SK-N-SH (cell line): ENCODE results near the gene MEGF6. TPM values are rescaled to one million over a fixed set of nuclear protein-coding genes. Genes with fewer than 3 reads are reported as not detected.

ENCODE experiments used
- CTCF ChIA-PET: fragments of 300-600, 350-600 bp; formaldehyde crosslinking; extraction: SDS; loops from one replicate; lab custom pipeline; 2021; lab: Yijun Ruan, JAX
- POLR2A ChIA-PET: fragments of 350-600 bp; sonication (Branson Sonifier 250); formaldehyde crosslinking; extraction: SDS; loops from one replicate; lab custom pipeline; 2020; ENCODE audit warnings: antibody characterized with exemption, inconsistent platforms; lab: Yijun Ruan, JAX
- DNase-seq: peaks from one replicate; pipeline ENCODE4 v3.0.0; 2012
- H2AFZ ChIP-seq: fragments of 200-600 bp; sonication (generic); 2 replicates; pipeline ENCODE4 v1.8.1; 2016; ENCODE audit warnings: antibody characterized with exemption, mild to moderate bottlenecking, low read depth
- H3F3A ChIP-seq: fragments of 200-600 bp; sonication (generic); replicated peaks from 2 replicates; pipeline ENCODE3; 2016; ENCODE audit warnings: antibody characterized with exemption, mild to moderate bottlenecking; ENCODE audit not compliant: insufficient read depth
- H3K27ac ChIP-seq, 2 experiments: fragments of 200-500 bp in 1 of 2; fragments of 200-600 bp in 1 of 2; sonication (Bioruptor generic) in 1 of 2; sonication (generic), shearing (Covaris generic) in 1 of 2; 2 replicates each; pipeline versions ENCODE4 v1.5.1 to v1.6.1; 2014 to 2016; ENCODE audit warnings: low read depth in 2 of 2, inconsistent platforms in 1 of 2, low read length in 1 of 2, mild to moderate bottlenecking in 1 of 2, mixed read lengths in 1 of 2
- H3K27me3 ChIP-seq: fragments of 200-600 bp; sonication (generic), shearing (Covaris generic); 2 replicates; pipeline ENCODE4 v1.6.1; 2016; ENCODE audit warnings: mixed run types; ENCODE audit not compliant: insufficient read depth
- H3K36me3 ChIP-seq, 2 experiments: fragments of 200-500 bp in 1 of 2; fragments of 200-600 bp in 1 of 2; sonication (Bioruptor generic) in 1 of 2; sonication (generic) in 1 of 2; replicated peaks in 1 of 2; 2 replicates each; pipeline versions ENCODE3 to v1.5.1; 2014 to 2016; ENCODE audit warnings: low read length in 1 of 2, mild to moderate bottlenecking in 1 of 2; ENCODE audit not compliant: insufficient read depth in 2 of 2, control insufficient read depth in 1 of 2
- H3K4me1 ChIP-seq, 2 experiments: fragments of 200-500 bp in 1 of 2; fragments of 200-600 bp in 1 of 2; sonication (Bioruptor generic) in 1 of 2; sonication (generic), shearing (Covaris generic) in 1 of 2; 2 replicates each; pipeline versions ENCODE4 v1.5.1 to v1.6.1; 2014 to 2016; ENCODE audit warnings: low read depth in 1 of 2, low read length in 1 of 2, mixed run types in 1 of 2; ENCODE audit not compliant: insufficient read depth in 2 of 2, control insufficient read depth in 1 of 2
- H3K4me2 ChIP-seq: fragments of 200-600 bp; sonication (generic), shearing (Covaris generic); 2 replicates; pipeline ENCODE4 v1.6.1; 2017; ENCODE audit warnings: mixed run types
- H3K4me3 ChIP-seq, 2 experiments: fragments of 200-500 bp in 1 of 2; fragments of 200-600 bp in 1 of 2; sonication (Bioruptor generic) in 1 of 2; sonication (generic), shearing (Covaris generic) in 1 of 2; 2 replicates each; pipeline versions ENCODE4 v1.5.1 to v1.8.1; 2014 to 2016; ENCODE audit warnings: low read depth in 2 of 2, inconsistent platforms in 1 of 2, low read length in 1 of 2, mild to moderate bottlenecking in 1 of 2, mixed read lengths in 1 of 2, moderate library complexity in 1 of 2
- H3K79me2 ChIP-seq: fragments of 200-600 bp; sonication (generic); 2 replicates; pipeline ENCODE4 v1.8.1; 2017; ENCODE audit warnings: mild to moderate bottlenecking; ENCODE audit not compliant: insufficient read depth
- H3K9ac ChIP-seq: fragments of 200-600 bp; sonication (generic); 2 replicates; pipeline ENCODE4 v1.6.1; 2017; ENCODE audit warnings: mixed run types
- H3K9me2 ChIP-seq: fragments of 200-600 bp; sonication (generic); 2 replicates; pipeline ENCODE4 v1.6.1; 2017; ENCODE audit warnings: mixed run types
- H3K9me3 ChIP-seq: fragments of 200-600 bp; sonication (generic); 2 replicates; pipeline ENCODE4 v1.6.1; 2017; ENCODE audit warnings: mixed run types, mild to moderate bottlenecking, moderate library complexity
- H4K20me1 ChIP-seq: fragments of 200-600 bp; sonication (generic); 2 replicates; pipeline ENCODE4 v1.6.1; 2017; ENCODE audit warnings: mild to moderate bottlenecking, mixed run types; ENCODE audit not compliant: insufficient read depth
- CHD2 ChIP-seq: fragments of 150-350 bp; IDR thresholded peaks from 2 replicates; pipeline ENCODE4 v1.6.1; 2018; ENCODE audit warnings: low read length; ENCODE audit not compliant: partially characterized antibody
- CTCF ChIP-seq: fragments of 200-600 bp; sonication (generic); IDR thresholded peaks from 2 replicates; pipeline ENCODE4 v1.6.1; 2017; ENCODE audit warnings: antibody characterized with exemption, mild to moderate bottlenecking, moderate library complexity
- ELF1 ChIP-seq: IDR thresholded peaks from 2 replicates; pipeline ENCODE4 v1.4.0; 2012
- EZH2phosphoT487 ChIP-seq: fragments of 200-600 bp; sonication (generic); IDR thresholded peaks from 2 replicates; pipeline ENCODE4 v1.6.1; 2017; ENCODE audit warnings: low read depth, mixed run types, mild to moderate bottlenecking, antibody characterized with exemption, moderate library complexity, borderline replicate concordance
- FOXM1 ChIP-seq: IDR thresholded peaks from 2 replicates; pipeline ENCODE4 v1.4.0; 2012; ENCODE audit warnings: low read depth, mild to moderate bottlenecking
- GABPA ChIP-seq: IDR thresholded peaks from 2 replicates; pipeline ENCODE4 v1.4.0; 2012; ENCODE audit warnings: low read depth, mild to moderate bottlenecking
- MXI1 ChIP-seq: IDR thresholded peaks from 2 replicates; pipeline ENCODE4 v1.6.1; 2012; ENCODE audit warnings: mild to moderate bottlenecking, low read depth, low read length, improper control_type of control experiment
- NFIC ChIP-seq: IDR thresholded peaks from 2 replicates; pipeline ENCODE4 v1.4.0; 2012; ENCODE audit warnings: borderline replicate concordance
- RAD21 ChIP-seq: IDR thresholded peaks from 2 replicates; pipeline ENCODE4 v1.6.1; 2012; ENCODE audit warnings: mild to moderate bottlenecking, low read length
- RFX5 ChIP-seq: IDR thresholded peaks from 2 replicates; pipeline ENCODE4 v1.6.1; 2012; ENCODE audit warnings: mild to moderate bottlenecking, improper control_type of control experiment, low read length
- TCF12 ChIP-seq: IDR thresholded peaks from 2 replicates; pipeline ENCODE4 v1.4.0; 2012
- TEAD4 ChIP-seq: IDR thresholded peaks from 2 replicates; pipeline ENCODE4 v1.4.0; 2012; ENCODE audit warnings: mild to moderate bottlenecking, borderline replicate concordance; ENCODE audit not compliant: insufficient read depth
- USF1 ChIP-seq: IDR thresholded peaks from 2 replicates; pipeline ENCODE4 v1.4.0; 2012; ENCODE audit warnings: low read depth, borderline replicate concordance
- USF2 ChIP-seq: fragments of 150-350 bp; IDR thresholded peaks from 2 replicates; pipeline ENCODE4 v1.6.1; 2017; ENCODE audit warnings: antibody characterized with exemption, low read length, low read depth, borderline replicate concordance
- WGBS: methylation state at CpG from one replicate; pipeline ENCODE4 v1.1.6; 2017; ENCODE audit warnings: low lambda C conversion rate; 5-methylcytosine and 5-hydroxymethylcytosine counted together
- polyA plus RNA-seq, 3 experiments: library from polyadenylated mRNA; depleted of rRNA; stranded (reverse); fragments of >200 nt; gene quantifications; 2 replicates each; pipeline ENCODE4 v1.2.3, GENCODE V29; 2012
- TF ChIP-seq, protein P1 (sequence below): IDR thresholded peaks from 2 replicates; pipeline ENCODE4 v1.4.0; 2012; ENCODE audit warnings: low read depth
- TF ChIP-seq, protein P2 (sequence below): IDR thresholded peaks from 2 replicates; pipeline ENCODE4; 2012
- TF ChIP-seq, protein P3 (sequence below): IDR thresholded peaks from 2 replicates; pipeline ENCODE4 v1.6.1; 2012; ENCODE audit warnings: mild to moderate bottlenecking, low read depth, low read length, moderate library complexity

MEGF6 gene
- polyA plus RNA-seq, 1 of the 3 experiments (the other 2 are of a cell fraction) = 7.6 TPM

GRCh38 chr1:3479511-3480368 lies 131.6 kb downstream of the MEGF6 start:
- Histone ChIP-seq H3K4me2 (no peak overlapping the region), H3K9me3 (no peaks in the 10 kb centered on the region), H3K4me1 (peaks cover 0 to 5% of the 10 kb centered on the region in 2 experiments; a peak in 1 of 4 replicates), H3K4me3 (no peak overlapping the region), H3K9ac (no peak overlapping the region), H3F3A (no peaks in the 10 kb centered on the region), H3K36me3 (no peaks in the 10 kb centered on the region), H3K27me3 (no peaks in the 10 kb centered on the region), H3K27ac (no peak overlapping the region), H4K20me1 (no peaks in the 10 kb centered on the region), H3K9me2 (no peaks in the 10 kb centered on the region), H2AFZ (no peak overlapping the region), H3K79me2 (no peaks in the 10 kb centered on the region)
- POLR2A ChIA-PET = no interaction called here
- TF ChIP-seq FOXM1 (no peak), GABPA (no peak), RFX5 (no peak), NFIC (no peak), CTCF (no peak), TCF12 (no peak), TEAD4 (no peak), MXI1 (no peak), RAD21 (no peak), CHD2 (no peak)
- TF ChIP-seq, protein P1, sequence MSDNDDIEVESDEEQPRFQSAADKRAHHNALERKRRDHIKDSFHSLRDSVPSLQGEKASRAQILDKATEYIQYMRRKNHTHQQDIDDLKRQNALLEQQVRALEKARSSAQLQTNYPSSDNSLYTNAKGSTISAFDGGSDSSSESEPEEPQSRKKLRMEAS = no peak
- TF ChIP-seq, protein P2, sequence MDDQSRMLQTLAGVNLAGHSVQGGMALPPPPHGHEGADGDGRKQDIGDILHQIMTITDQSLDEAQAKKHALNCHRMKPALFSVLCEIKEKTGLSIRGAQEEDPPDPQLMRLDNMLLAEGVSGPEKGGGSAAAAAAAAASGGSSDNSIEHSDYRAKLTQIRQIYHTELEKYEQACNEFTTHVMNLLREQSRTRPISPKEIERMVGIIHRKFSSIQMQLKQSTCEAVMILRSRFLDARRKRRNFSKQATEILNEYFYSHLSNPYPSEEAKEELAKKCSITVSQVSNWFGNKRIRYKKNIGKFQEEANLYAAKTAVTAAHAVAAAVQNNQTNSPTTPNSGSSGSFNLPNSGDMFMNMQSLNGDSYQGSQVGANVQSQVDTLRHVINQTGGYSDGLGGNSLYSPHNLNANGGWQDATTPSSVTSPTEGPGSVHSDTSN = no peak
- CTCF ChIA-PET = interaction anchor here (1.0 to 4.0 kb wide), 5 partner anchors 8 to 85 kb away, joined by 3 to 57 read pairs (median 13); no protein-coding TSS in a partner anchor
- no peak for DNase-seq
- WGBS = 77% methylated on average over 11 of the region's 30 CpGs

- 80% methylated on average over 5 of the region's 24 CpGs for WGBS
- H3K4me1 ChIP-seq = peaks cover 0 to 2% of the 10 kb centered on the region in 2 experiments; a peak in 2 of 4 replicates
- ChIA-PET POLR2A (interaction anchor here (0.5 kb wide), 1 partner anchor 410 kb away, joined by 3 read pairs; no protein-coding TSS in a partner anchor), CTCF (interaction anchor here (0.6 to 2.5 kb wide), 5 partner anchors 13 to 362 kb away, joined by 3 to 21 read pairs (median 4); no protein-coding TSS in a partner anchor)
- no peak for DNase-seq
- H3K4me3 ChIP-seq = no peak overlapping the region
- H3K4me2 ChIP-seq = no peak overlapping the region
- no peak overlapping the region for H2AFZ ChIP-seq
- no peaks in the 10 kb centered on the region for H4K20me1 ChIP-seq
- H3K36me3 ChIP-seq = no peaks in the 10 kb centered on the region
- H3K27ac ChIP-seq = no peak overlapping the region
- H3K9me3 ChIP-seq = no peaks in the 10 kb centered on the region
- no peaks in the 10 kb centered on the region for H3F3A ChIP-seq
- no peaks in the 10 kb centered on the region for H3K27me3 ChIP-seq
- H3K9me2 ChIP-seq = no peaks in the 10 kb centered on the region
- no peaks in the 10 kb centered on the region for H3K79me2 ChIP-seq
- H3K9ac ChIP-seq = no peak overlapping the region
- TF ChIP-seq USF2 = no peak
- no peak for TF ChIP-seq NFIC
- TF ChIP-seq ELF1 = no peak
- TF ChIP-seq TEAD4 = no peak
- no peak for TF ChIP-seq EZH2phosphoT487
- TF ChIP-seq USF1 = no peak
- TF ChIP-seq, protein P3, sequence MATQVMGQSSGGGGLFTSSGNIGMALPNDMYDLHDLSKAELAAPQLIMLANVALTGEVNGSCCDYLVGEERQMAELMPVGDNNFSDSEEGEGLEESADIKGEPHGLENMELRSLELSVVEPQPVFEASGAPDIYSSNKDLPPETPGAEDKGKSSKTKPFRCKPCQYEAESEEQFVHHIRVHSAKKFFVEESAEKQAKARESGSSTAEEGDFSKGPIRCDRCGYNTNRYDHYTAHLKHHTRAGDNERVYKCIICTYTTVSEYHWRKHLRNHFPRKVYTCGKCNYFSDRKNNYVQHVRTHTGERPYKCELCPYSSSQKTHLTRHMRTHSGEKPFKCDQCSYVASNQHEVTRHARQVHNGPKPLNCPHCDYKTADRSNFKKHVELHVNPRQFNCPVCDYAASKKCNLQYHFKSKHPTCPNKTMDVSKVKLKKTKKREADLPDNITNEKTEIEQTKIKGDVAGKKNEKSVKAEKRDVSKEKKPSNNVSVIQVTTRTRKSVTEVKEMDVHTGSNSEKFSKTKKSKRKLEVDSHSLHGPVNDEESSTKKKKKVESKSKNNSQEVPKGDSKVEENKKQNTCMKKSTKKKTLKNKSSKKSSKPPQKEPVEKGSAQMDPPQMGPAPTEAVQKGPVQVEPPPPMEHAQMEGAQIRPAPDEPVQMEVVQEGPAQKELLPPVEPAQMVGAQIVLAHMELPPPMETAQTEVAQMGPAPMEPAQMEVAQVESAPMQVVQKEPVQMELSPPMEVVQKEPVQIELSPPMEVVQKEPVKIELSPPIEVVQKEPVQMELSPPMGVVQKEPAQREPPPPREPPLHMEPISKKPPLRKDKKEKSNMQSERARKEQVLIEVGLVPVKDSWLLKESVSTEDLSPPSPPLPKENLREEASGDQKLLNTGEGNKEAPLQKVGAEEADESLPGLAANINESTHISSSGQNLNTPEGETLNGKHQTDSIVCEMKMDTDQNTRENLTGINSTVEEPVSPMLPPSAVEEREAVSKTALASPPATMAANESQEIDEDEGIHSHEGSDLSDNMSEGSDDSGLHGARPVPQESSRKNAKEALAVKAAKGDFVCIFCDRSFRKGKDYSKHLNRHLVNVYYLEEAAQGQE = no peak
- TF ChIP-seq, protein P1 = no peak
Observed at GRCh38 chr1:3478187-3478586, 133.1 kb downstream of the MEGF6 start.
